NCI-H146 treated with DMSO at 0.1 percent for 48 hours (cell line): Measurements from ENCODE around the gene EFCAB12.
A peak's percentile ranks its signal among the peaks of the same experiment; 100 is the strongest.
"Not testable (repeated sequence)": the region's sequence is repeated elsewhere in the genome, so short reads cannot be mapped to it uniquely, and the experiment has no call there.

Source experiments
- DNase-seq: peaks from one replicate; lab custom pipeline; 2025; ENCODE audit not compliant: unreplicated experiment; lab: John Stamatoyannopoulos, UW

Gene EFCAB12

GRCh38 chr3:129371041-129371826 lies 57.2 kb downstream of the EFCAB12 start:
- no peak for DNase-seq

- no peak for DNase-seq
These were observed 58.0 kb downstream of the EFCAB12 start for GRCh38 chr3:129370248-129370964.

- DNase-seq: no peak
These were observed 58.7 kb downstream of the EFCAB12 start for GRCh38 chr3:129369711-129370110.

GRCh38 chr3:129367821-129368220 lies 60.6 kb downstream of the EFCAB12 start:
- no peak for DNase-seq

GRCh38 chr3:129366312-129366831 lies 62.1 kb downstream of the EFCAB12 start:
- DNase-seq: no peak

- no peak for DNase-seq
These were observed 62.9 kb downstream of the EFCAB12 start for GRCh38 chr3:129365296-129366136.

GRCh38 chr3:129364811-129365210 lies 63.6 kb downstream of the EFCAB12 start:
- DNase-seq: not testable (repeated sequence)

GRCh38 chr3:129363356-129363755 lies 65.1 kb downstream of the EFCAB12 start:
- not testable (repeated sequence) for DNase-seq

GRCh38 chr3:129360705-129361460 lies 67.6 kb downstream of the EFCAB12 start:
- DNase-seq: no peak

- DNase-seq: peak; percentile 11
These were observed 68.2 kb downstream of the EFCAB12 start for GRCh38 chr3:129360171-129360611.

- DNase-seq: no peak
These were observed 69.6 kb downstream of the EFCAB12 start for GRCh38 chr3:129358772-129359371.

- no peak for DNase-seq
These were observed 70.2 kb downstream of the EFCAB12 start for GRCh38 chr3:129358177-129358771.

- DNase-seq: no peak
These were observed 70.8 kb downstream of the EFCAB12 start for GRCh38 chr3:129357616-129358015.

- DNase-seq: no peak
These were observed 71.5 kb downstream of the EFCAB12 start for GRCh38 chr3:129356756-129357425.

- DNase-seq: no peak
These were observed 74.9 kb downstream of the EFCAB12 start for GRCh38 chr3:129353589-129353941.

GRCh38 chr3:129352650-129353588 lies 75.5 kb downstream of the EFCAB12 start:
- no peak for DNase-seq

- no peak for DNase-seq
These were observed 76.4 kb downstream of the EFCAB12 start for GRCh38 chr3:129352045-129352444.
